ENCODE measurements around the gene MAP3K20. TPM values are rescaled to one million over a fixed set of nuclear protein-coding genes. Genes with fewer than 3 reads are reported as not detected.

Gene MAP3K20
- total RNA-seq (1.8 TPM), polyA plus RNA-seq (1 to 10 TPM; 1.3 to 1.9 (median 1.5) TPM)

- H3K9me3 ChIP-seq (ENCODE audit: control insufficient read depth in 2 of 2, low read length in 2 of 2), result no peaks in the 10 kb centered on the region
- H3K4me1 ChIP-seq (ENCODE audit: control insufficient read depth, insufficient read depth, low read length, poor library complexity, severe bottlenecking), result peaks cover 10% of the 10 kb centered on the region
- H3K36me3 Mint-ChIP-seq, result no peaks in the 10 kb centered on the region
- H3K4me1 Mint-ChIP-seq, result peaks cover 0 to 16% (median 2%) of the 10 kb centered on the region in 4 donors
- no peak within 1 kb of the TSS for H3K27ac ChIP-seq (ENCODE audit: insufficient read depth, low read length, poor library complexity, severe bottlenecking)
- peak within 1 kb of the TSS; percentile 75 to 93 (median 80) for H3K4me3 Mint-ChIP-seq
- peaks cover 0 to 4% (median 0%) of the 10 kb centered on the region in 7 donors for H3K9me3 Mint-ChIP-seq
- peak within 1 kb of the TSS in 1 of 3 donors; percentile 87 for H3K27ac Mint-ChIP-seq
- ATAC-seq (ENCODE audit: low read depth in 2 of 2), result peak; percentile 49 to 55
- H3K27me3 ChIP-seq (ENCODE audit: control insufficient read depth, insufficient read depth, low read length), result peaks cover 14% of the 10 kb centered on the region
- peak within 1 kb of the TSS; percentile 67 for H3K4me3 ChIP-seq (ENCODE audit: low read depth, low read length)
- DNase-seq, result peak in 2 of 3 donors; percentile 13 to 65
- H3K36me3 ChIP-seq (ENCODE audit: control insufficient read depth, insufficient read depth, low read length), result no peaks in the 10 kb centered on the region
- peaks cover 41% of the 10 kb centered on the region for H3K27me3 Mint-ChIP-seq
These were observed at the start of gene MAP3K20 for GRCh38 chr2:173075781-173076580. MAP3K20 (plus strand) TSS chr2:173075846; CDS start chr2:173091032, 15,186 bp downstream.

GRCh38 chr2:173026479-173026878 is 49.2 kb upstream of the MAP3K20 start:
- Mint-ChIP-seq H3K36me3 (no peaks in the 10 kb centered on the region), H3K9me3 (no peaks in the 10 kb centered on the region), H3K4me3 (no peak overlapping the region), H3K4me1 (peaks cover 0 to 4% (median 0%) of the 10 kb centered on the region in 4 donors), H3K27ac (no peak overlapping the region), H3K27me3 (peaks cover 11% of the 10 kb centered on the region)
- Histone ChIP-seq H3K9me3 (ENCODE audit: control insufficient read depth in 2 of 2, low read length in 2 of 2) (no peaks in the 10 kb centered on the region), H3K4me3 (ENCODE audit: low read depth, low read length) (no peak overlapping the region), H3K36me3 (ENCODE audit: control insufficient read depth, insufficient read depth, low read length) (no peaks in the 10 kb centered on the region), H3K27ac (ENCODE audit: insufficient read depth, low read length, poor library complexity, severe bottlenecking) (no peak overlapping the region), H3K4me1 (ENCODE audit: control insufficient read depth, insufficient read depth, low read length, poor library complexity, severe bottlenecking) (no peaks in the 10 kb centered on the region), H3K27me3 (ENCODE audit: control insufficient read depth, insufficient read depth, low read length) (no peaks in the 10 kb centered on the region)
- ATAC-seq (ENCODE audit: low read depth in 2 of 2) (no peak), DNase-seq (no peak)

- H3K4me3 ChIP-seq (ENCODE audit: low read depth, low read length), result no peak overlapping the region
- H3K36me3 ChIP-seq (ENCODE audit: control insufficient read depth, insufficient read depth, low read length), result no peaks in the 10 kb centered on the region
- H3K4me1 Mint-ChIP-seq, result peaks cover 0 to 4% (median 0%) of the 10 kb centered on the region in 4 donors
- no peaks in the 10 kb centered on the region for H3K36me3 Mint-ChIP-seq
- H3K9me3 ChIP-seq (ENCODE audit: control insufficient read depth in 2 of 2, low read length in 2 of 2), result no peaks in the 10 kb centered on the region
- no peak overlapping the region for H3K27ac Mint-ChIP-seq
- H3K4me1 ChIP-seq (ENCODE audit: control insufficient read depth, insufficient read depth, low read length, poor library complexity, severe bottlenecking), result no peaks in the 10 kb centered on the region
- H3K27me3 Mint-ChIP-seq, result peaks cover 11% of the 10 kb centered on the region
- ATAC-seq (ENCODE audit: low read depth in 2 of 2) (peak; percentile 57 to 77), DNase-seq (peak; percentile 50 to 86 (median 66))
- H3K27ac ChIP-seq (ENCODE audit: insufficient read depth, low read length, poor library complexity, severe bottlenecking), result no peak overlapping the region
- no peak overlapping the region for H3K4me3 Mint-ChIP-seq
- H3K9me3 Mint-ChIP-seq, result no peaks in the 10 kb centered on the region
- no peaks in the 10 kb centered on the region for H3K27me3 ChIP-seq (ENCODE audit: control insufficient read depth, insufficient read depth, low read length)
These were observed 48.2 kb upstream of the MAP3K20 start for GRCh38 chr2:173027181-173028128.

GRCh38 chr2:173028141-173028540 is 47.5 kb upstream of the MAP3K20 start:
- Mint-ChIP-seq H3K36me3 (no peaks in the 10 kb centered on the region), H3K27ac (no peak overlapping the region), H3K9me3 (no peaks in the 10 kb centered on the region), H3K4me1 (peaks cover 0 to 4% (median 0%) of the 10 kb centered on the region in 4 donors), H3K4me3 (no peak overlapping the region), H3K27me3 (peaks cover 11% of the 10 kb centered on the region)
- Histone ChIP-seq H3K4me3 (ENCODE audit: low read depth, low read length) (no peak overlapping the region), H3K4me1 (ENCODE audit: control insufficient read depth, insufficient read depth, low read length, poor library complexity, severe bottlenecking) (no peaks in the 10 kb centered on the region), H3K36me3 (ENCODE audit: control insufficient read depth, insufficient read depth, low read length) (no peaks in the 10 kb centered on the region), H3K27me3 (ENCODE audit: control insufficient read depth, insufficient read depth, low read length) (no peaks in the 10 kb centered on the region), H3K27ac (ENCODE audit: insufficient read depth, low read length, poor library complexity, severe bottlenecking) (no peak overlapping the region), H3K9me3 (ENCODE audit: control insufficient read depth in 2 of 2, low read length in 2 of 2) (no peaks in the 10 kb centered on the region)
- ATAC-seq (ENCODE audit: low read depth in 2 of 2) (no peak), DNase-seq (no peak)

- Mint-ChIP-seq H3K27me3 (peaks cover 11% of the 10 kb centered on the region), H3K9me3 (no peaks in the 10 kb centered on the region), H3K4me3 (no peak overlapping the region), H3K27ac (no peak overlapping the region), H3K4me1 (peaks cover 0 to 4% (median 0%) of the 10 kb centered on the region in 4 donors), H3K36me3 (no peaks in the 10 kb centered on the region)
- H3K36me3 ChIP-seq (ENCODE audit: control insufficient read depth, insufficient read depth, low read length), result no peaks in the 10 kb centered on the region
- no peaks in the 10 kb centered on the region for H3K9me3 ChIP-seq (ENCODE audit: control insufficient read depth in 2 of 2, low read length in 2 of 2)
- H3K4me3 ChIP-seq (ENCODE audit: low read depth, low read length), result no peak overlapping the region
- no peaks in the 10 kb centered on the region for H3K4me1 ChIP-seq (ENCODE audit: control insufficient read depth, insufficient read depth, low read length, poor library complexity, severe bottlenecking)
- DNase-seq (no peak), ATAC-seq (ENCODE audit: low read depth in 2 of 2) (no peak)
- no peaks in the 10 kb centered on the region for H3K27me3 ChIP-seq (ENCODE audit: control insufficient read depth, insufficient read depth, low read length)
- no peak overlapping the region for H3K27ac ChIP-seq (ENCODE audit: insufficient read depth, low read length, poor library complexity, severe bottlenecking)
These were observed 47.0 kb upstream of the MAP3K20 start for GRCh38 chr2:173028671-173029070.

- Histone ChIP-seq H3K27me3 (ENCODE audit: control insufficient read depth, insufficient read depth, low read length) (no peaks in the 10 kb centered on the region), H3K9me3 (ENCODE audit: control insufficient read depth in 2 of 2, low read length in 2 of 2) (no peaks in the 10 kb centered on the region), H3K4me1 (ENCODE audit: control insufficient read depth, insufficient read depth, low read length, poor library complexity, severe bottlenecking) (no peaks in the 10 kb centered on the region), H3K4me3 (ENCODE audit: low read depth, low read length) (no peak overlapping the region), H3K36me3 (ENCODE audit: control insufficient read depth, insufficient read depth, low read length) (no peaks in the 10 kb centered on the region), H3K27ac (ENCODE audit: insufficient read depth, low read length, poor library complexity, severe bottlenecking) (no peak overlapping the region)
- ATAC-seq (ENCODE audit: low read depth in 2 of 2) (no peak), DNase-seq (no peak)
- no peaks in the 10 kb centered on the region for H3K36me3 Mint-ChIP-seq
- H3K27ac Mint-ChIP-seq, result no peak overlapping the region
- peaks cover 4% of the 10 kb centered on the region for H3K27me3 Mint-ChIP-seq
- no peak overlapping the region for H3K4me3 Mint-ChIP-seq
- no peaks in the 10 kb centered on the region for H3K9me3 Mint-ChIP-seq
- peaks cover 0 to 4% (median 0%) of the 10 kb centered on the region in 4 donors for H3K4me1 Mint-ChIP-seq
These were observed 44.8 kb upstream of the MAP3K20 start for GRCh38 chr2:173030561-173031490.

- H3K27me3 ChIP-seq (ENCODE audit: control insufficient read depth, insufficient read depth, low read length), result peaks cover 2% of the 10 kb centered on the region
- peaks cover 0 to 4% (median 0%) of the 10 kb centered on the region in 4 donors for H3K4me1 Mint-ChIP-seq
- no peak overlapping the region for H3K4me3 Mint-ChIP-seq
- no peaks in the 10 kb centered on the region for H3K36me3 ChIP-seq (ENCODE audit: control insufficient read depth, insufficient read depth, low read length)
- H3K27ac Mint-ChIP-seq, result no peak overlapping the region
- no peaks in the 10 kb centered on the region for H3K9me3 Mint-ChIP-seq
- H3K36me3 Mint-ChIP-seq, result no peaks in the 10 kb centered on the region
- no peak overlapping the region for H3K27ac ChIP-seq (ENCODE audit: insufficient read depth, low read length, poor library complexity, severe bottlenecking)
- H3K4me3 ChIP-seq (ENCODE audit: low read depth, low read length), result no peak overlapping the region
- ATAC-seq (ENCODE audit: low read depth in 2 of 2) (no peak), DNase-seq (no peak)
- peaks cover 4% of the 10 kb centered on the region for H3K27me3 Mint-ChIP-seq
- no peaks in the 10 kb centered on the region for H3K9me3 ChIP-seq (ENCODE audit: control insufficient read depth in 2 of 2, low read length in 2 of 2)
- no peaks in the 10 kb centered on the region for H3K4me1 ChIP-seq (ENCODE audit: control insufficient read depth, insufficient read depth, low read length, poor library complexity, severe bottlenecking)
These were observed 43.6 kb upstream of the MAP3K20 start for GRCh38 chr2:173032032-173032431.

All from CD4-positive, CD25-positive, alpha-beta regulatory T cell (primary cell).